Adrenal gland (tissue), 12 donors: ENCODE measurements around the gene TAC4. TPM values are rescaled to one million over a fixed set of nuclear protein-coding genes. Genes with fewer than 3 reads are reported as not detected.

Experiments used
- DNase-seq, 7 donors: peaks; one replicate each; pipeline ENCODE4 v3.0.0-alpha.2; 2019 to 2020
- H3K27ac ChIP-seq, 5 donors: fragments of 200-600 bp; sonication (generic) in 4 of 5; 1 replicate in 3 of 5; 2 replicates in 2 of 5; pipeline versions ENCODE4 v1.5.1 to v1.8.0; 2016 to 2020; ENCODE audit warnings: mild to moderate bottlenecking in 1 of 5
- H3K27me3 ChIP-seq: fragments of 200-600 bp; 2 replicates; pipeline ENCODE4 v1.8.0; 2021
- H3K36me3 ChIP-seq, 2 donors: fragments of 200-600 bp; replicated peaks in 1 of 2; 1 replicate in 1 of 2; 2 replicates in 1 of 2; pipeline versions ENCODE4 v1.5.1 to v1.8.0; 2018 to 2022
- H3K4me1 ChIP-seq, 2 donors: fragments of 200-600 bp; replicated peaks in 1 of 2; 1 replicate in 1 of 2; 2 replicates in 1 of 2; pipeline versions ENCODE4 v1.5.1 to v1.8.0; 2018 to 2021
- H3K4me3 ChIP-seq, 4 donors: fragments of 200-600 bp; sonication (generic) in 3 of 4; one replicate each; pipeline ENCODE4 v1.5.1; 2016 to 2018
- H3K9me3 ChIP-seq, 3 donors: fragments of 200-600 bp; sonication (generic) in 1 of 3; replicated peaks in 1 of 3; 1 replicate in 2 of 3; 2 replicates in 1 of 3; pipeline versions ENCODE4 v1.5.1 to v1.8.0; 2016 to 2021
- CTCF ChIP-seq, 6 experiments: fragments of 450-650 bp in 4 of 6; fragments of 200-600 bp in 2 of 6; sonication (generic) in 1 of 6; IDR thresholded peaks; 1 replicate in 5 of 6; 2 replicates in 1 of 6; pipeline versions ENCODE4 v1.5.1 to v1.8.0; 2016 to 2021; ENCODE audit warnings: antibody characterized with exemption in 6 of 6, mild to moderate bottlenecking in 2 of 6, moderate library complexity in 1 of 6
- POLR2A ChIP-seq, 2 donors: fragments of 450-650 bp; IDR thresholded peaks; one replicate each; pipeline ENCODE4 v1.6.1; 2017; ENCODE audit warnings: antibody characterized with exemption in 2 of 2, mild to moderate bottlenecking in 2 of 2, moderate library complexity in 1 of 2
- WGBS, 4 donors: extraction: QIAGEN DNeasy Blood & Tissue Kit in 2 of 4; methylation state at CpG; one replicate each; pipeline versions ENCODE4 v1.1.5 to v1.1.7; 2013 to 2017; 5-methylcytosine and 5-hydroxymethylcytosine counted together
- intact Hi-C, 2 donors: fragments of 100-400 bp; cut with DNase I; formaldehyde crosslinking; loops; one replicate each; pipeline versions ENCODE4 v1.14.1 to v1.15.0; 2022 to 2023
- polyA plus RNA-seq, 3 donors: library from polyadenylated mRNA; stranded (reverse); fragments of 200-250 nt in 2 of 3; fragments of 350-450 nt in 1 of 3; fragmentation: Illumina TruSeq in 1 of 3; extraction: RNeasy Lipid Tissue Mini Kit (QIAGEN cat#74804) in 1 of 3; gene quantifications; one replicate each; pipeline ENCODE4 v1.2.3, GENCODE V29; 2013 to 2014
- total RNA-seq, 9 donors: library from RNA; depleted of rRNA in 4 of 9; stranded (reverse); fragments of >200 nt in 4 of 9; fragments of 120-200 nt in 1 of 9; fragmentation: NEBNext Ultra II Directional in 1 of 9; extraction: Animal tissue kit (Norgen Biotek cat#: 25700) in 1 of 9; gene quantifications; one replicate each; pipeline versions ENCODE4 v1.1.0 to v1.2.4, GENCODE V29; 2013 to 2023
- donor health status: healthy with polysubstance abuse.
- donor health status: Bipolar disorder and iron deficiency.
- donor health status: DM: yes; HTN: yes; CAD: no.
- donor health status: DM: no; HTN: no; CAD: no.
- donor health status: DM: no; HTN: no; CAD: no.
- donor health status: DM: yes; HTN: yes; CAD: no.

The TAC4 gene
- total and polyA plus RNA-seq, 12 donors = 0.40 to 0.90 TPM; not detected in 10

- H3K4me3 ChIP-seq = no peak overlapping the region
- intact Hi-C loops = loop anchor here in 1 of 2 donors (5.0 kb wide), 1 partner anchor 124 kb away; the partner anchor contains the start of gene DLX3
- WGBS, 4 donors = 73 to 91% (median 82%) methylated on average over 6 of the region's 6 CpGs
Observed at GRCh38 chr17:49873466-49873865, 25.6 kb upstream of the TAC4 start.

GRCh38 chr17:49872754-49873377 is 25.0 kb upstream of the TAC4 start:
- DNase-seq = no peak
- Histone ChIP-seq H3K9me3 (no peaks in the 10 kb centered on the region), H3K4me1 (no peaks in the 10 kb centered on the region), H3K36me3 (no peaks in the 10 kb centered on the region), H3K27ac (no peak overlapping the region), H3K4me3 (no peak overlapping the region), H3K27me3 (peaks cover 4% of the 10 kb centered on the region)
- intact Hi-C loops = loop anchor here in 1 of 2 donors (5.0 kb wide), 1 partner anchor 124 kb away; the partner anchor contains the start of gene DLX3
- no peak for TF ChIP-seq POLR2A (IDR thresholded peaks at IDR 0.05)
- WGBS, 4 donors = 70 to 74% (median 71%) methylated on average over 6 of the region's 6 CpGs

More at GRCh38 chr17:49873466-49873865, 25.6 kb upstream of the TAC4 start:
- Histone ChIP-seq H3K9me3 (no peaks in the 10 kb centered on the region), H3K27me3 (peaks cover 4% of the 10 kb centered on the region), H3K36me3 (no peaks in the 10 kb centered on the region), H3K27ac (no peak overlapping the region), H3K4me1 (no peaks in the 10 kb centered on the region)
- TF ChIP-seq CTCF (IDR thresholded peaks at IDR 0.05) = no peak
- no peak for TF ChIP-seq POLR2A (IDR thresholded peaks at IDR 0.05)
- no peak for DNase-seq

GRCh38 chr17:49871211-49871610 is 23.3 kb upstream of the TAC4 start:
- TF ChIP-seq CTCF (IDR thresholded peaks at IDR 0.05) (no peak), POLR2A (IDR thresholded peaks at IDR 0.05) (no peak)
- H3K9me3 ChIP-seq = no peaks in the 10 kb centered on the region
- H3K27me3 ChIP-seq = no peaks in the 10 kb centered on the region
- H3K27ac ChIP-seq = no peak overlapping the region
- H3K4me3 ChIP-seq = no peak overlapping the region
- intact Hi-C loops = loop anchor here in 1 of 2 donors (5.0 kb wide), 1 partner anchor 126 kb away; the partner anchor contains the start of gene DLX3
- no peaks in the 10 kb centered on the region for H3K36me3 ChIP-seq
- H3K4me1 ChIP-seq = no peaks in the 10 kb centered on the region
- DNase-seq = no peak
- 73 to 92% (median 84%) methylated on average over 6 to 7 of the region's 7 CpGs for WGBS, 4 donors

- WGBS, 4 donors = 83 to 89% (median 88%) methylated on average over 8 to 11 of the region's 11 CpGs
- TF ChIP-seq CTCF (IDR thresholded peaks at IDR 0.05) (no peak), POLR2A (IDR thresholded peaks at IDR 0.05) (no peak)
- DNase-seq = no peak
- no peaks in the 10 kb centered on the region for H3K9me3 ChIP-seq
- no peak overlapping the region for H3K27ac ChIP-seq
- no peaks in the 10 kb centered on the region for H3K27me3 ChIP-seq
- no peaks in the 10 kb centered on the region for H3K36me3 ChIP-seq
- intact Hi-C loops = loop anchor here in 1 of 2 donors (5.0 kb wide), 1 partner anchor 127 kb away; the partner anchor contains the start of gene DLX3
- no peak overlapping the region for H3K4me3 ChIP-seq
- H3K4me1 ChIP-seq = no peaks in the 10 kb centered on the region
Observed at GRCh38 chr17:49870298-49870697, 22.4 kb upstream of the TAC4 start.

- Histone ChIP-seq H3K4me3 (no peak overlapping the region), H3K27ac (no peak overlapping the region), H3K9me3 (no peaks in the 10 kb centered on the region), H3K4me1 (no peaks in the 10 kb centered on the region), H3K27me3 (no peaks in the 10 kb centered on the region), H3K36me3 (no peaks in the 10 kb centered on the region)
- TF ChIP-seq POLR2A (IDR thresholded peaks at IDR 0.05) (no peak), CTCF (IDR thresholded peaks at IDR 0.05) (no peak)
- 27 to 50% (median 38%) methylated on average over 1 of the region's 1 CpG for WGBS, 4 donors
- intact Hi-C loops = no loop called here
- no peak for DNase-seq
Observed at GRCh38 chr17:49869038-49869374, 21.1 kb upstream of the TAC4 start.
